Activated CD8-positive, alpha-beta memory T cell treated with anti-CD3 and anti-CD28 coated beads for 48 hours (primary cell): ENCODE results near the gene EIF6.
"Not testable (repeated sequence)": the region's sequence is repeated elsewhere in the genome, so short reads cannot be mapped to it uniquely, and the experiment has no call there.

Experiments
- DNase-seq, 3 experiments: peaks; one replicate each; pipeline ENCODE4 v3.0.0-alpha.2; 2020; ENCODE audit warnings: low read depth in 2 of 3, low spot score in 2 of 3

Gene EIF6

GRCh38 chr20:35262731-35263531 lies 21.6 kb downstream of the EIF6 start:
- not testable (repeated sequence) for DNase-seq

- not testable (repeated sequence) for DNase-seq
Observed at GRCh38 chr20:35262321-35262720, 22.3 kb downstream of the EIF6 start.

GRCh38 chr20:35260426-35260825 lies 24.1 kb downstream of the EIF6 start:
- DNase-seq, result no peak

GRCh38 chr20:35257175-35257909 lies 27.2 kb downstream of the EIF6 start:
- no peak for DNase-seq

DNA sequence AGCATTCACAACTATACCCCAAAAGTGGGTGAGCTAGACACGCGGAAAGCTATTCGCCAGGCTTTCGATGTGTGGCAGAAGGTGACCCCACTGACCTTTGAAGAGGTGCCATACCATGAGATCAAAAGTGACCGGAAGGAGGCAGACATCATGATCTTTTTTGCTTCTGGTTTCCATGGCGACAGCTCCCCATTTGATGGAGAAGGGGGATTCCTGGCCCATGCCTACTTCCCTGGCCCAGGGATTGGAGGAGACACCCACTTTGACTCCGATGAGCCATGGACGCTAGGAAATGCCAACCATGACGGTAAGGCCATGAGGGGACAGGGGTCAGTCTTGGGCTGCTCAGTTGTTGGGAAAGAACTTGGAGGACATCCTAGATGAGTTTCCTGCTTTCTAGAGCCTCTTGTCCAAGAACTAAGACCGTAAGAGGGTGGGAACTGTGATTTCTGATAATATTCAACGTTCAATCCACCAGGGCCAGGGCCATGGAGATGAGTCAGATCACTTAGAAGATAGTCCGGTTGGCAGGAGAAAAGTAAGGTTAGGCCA lies 30.0 kb downstream of the EIF6 start:
- no peak for DNase-seq

DNA sequence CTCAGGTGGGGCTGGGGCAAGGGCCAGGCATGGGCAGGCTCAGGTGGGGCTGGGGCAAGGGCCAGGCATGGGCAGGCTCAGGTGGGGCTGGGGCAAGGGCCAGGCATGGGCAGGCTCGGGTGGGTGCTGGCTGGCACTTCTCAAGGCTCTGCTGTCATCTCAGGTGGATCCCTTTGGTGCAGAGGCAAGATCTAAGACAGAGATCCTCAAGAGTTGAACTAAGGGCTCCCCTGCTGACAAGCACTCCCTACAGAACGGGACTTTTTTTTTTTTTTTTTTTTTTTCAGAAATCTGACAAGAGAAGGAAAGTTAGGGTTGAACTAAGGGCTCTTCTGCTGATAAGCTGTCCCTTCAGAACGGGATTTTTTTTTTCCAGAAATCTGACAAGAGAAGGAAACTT lies 31.6 kb downstream of the EIF6 start:
- no peak for DNase-seq

DNA sequence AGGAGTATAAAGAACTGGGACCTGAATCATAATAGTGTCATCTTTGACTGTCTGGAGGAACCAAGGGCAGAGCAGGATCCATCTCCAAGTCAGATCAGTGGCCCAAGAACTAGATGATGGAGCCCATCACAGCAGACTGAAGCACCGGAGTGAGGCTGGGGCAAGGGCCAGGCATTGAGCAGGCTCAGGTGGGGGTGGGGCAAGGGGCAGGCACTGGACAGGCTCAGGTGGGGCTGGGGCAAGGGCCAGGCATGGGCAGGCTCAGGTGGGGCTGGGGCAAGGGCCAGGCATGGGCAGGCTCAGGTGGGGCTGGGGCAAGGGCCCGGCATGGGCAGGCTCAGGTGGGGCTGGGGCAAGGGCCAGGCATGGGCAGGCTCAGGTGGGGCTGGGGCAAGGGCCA lies 32.0 kb downstream of the EIF6 start:
- DNase-seq, result not testable (repeated sequence)

- no peak for DNase-seq
Observed at GRCh38 chr20:35252037-35252461, 32.5 kb downstream of the EIF6 start.

- no peak for DNase-seq
Observed at GRCh38 chr20:35251613-35251940, 33.0 kb downstream of the EIF6 start.

GRCh38 chr20:35248641-35249475 lies 35.7 kb downstream of the EIF6 start:
- no peak for DNase-seq

DNA sequence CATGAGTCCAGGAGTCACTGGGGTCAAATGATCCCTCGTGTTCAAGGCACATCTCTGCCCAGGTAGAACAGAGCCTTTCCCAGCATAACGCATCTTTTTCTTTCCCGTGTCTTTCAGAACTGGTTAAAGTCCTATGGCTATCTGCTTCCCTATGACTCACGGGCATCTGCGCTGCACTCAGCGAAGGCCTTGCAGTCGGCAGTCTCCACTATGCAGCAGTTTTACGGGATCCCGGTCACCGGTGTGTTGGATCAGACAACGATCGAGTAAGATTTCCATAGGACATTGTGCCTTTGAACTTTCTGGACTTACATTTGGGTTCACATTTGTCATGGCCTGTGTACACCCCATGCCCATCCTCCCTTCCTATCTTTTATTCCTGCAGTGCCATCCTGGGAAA lies 37.8 kb downstream of the EIF6 start:
- DNase-seq, result no peak

- DNase-seq, result no peak
Observed at GRCh38 chr20:35243986-35244385, 40.6 kb downstream of the EIF6 start.

- no peak for DNase-seq
Observed at GRCh38 chr20:35243317-35243716, 41.3 kb downstream of the EIF6 start.

GRCh38 chr20:35240811-35241293 lies 43.7 kb downstream of the EIF6 start:
- DNase-seq, result no peak

- DNase-seq, result no peak
Observed at GRCh38 chr20:35240083-35240810, 44.3 kb downstream of the EIF6 start.

DNA sequence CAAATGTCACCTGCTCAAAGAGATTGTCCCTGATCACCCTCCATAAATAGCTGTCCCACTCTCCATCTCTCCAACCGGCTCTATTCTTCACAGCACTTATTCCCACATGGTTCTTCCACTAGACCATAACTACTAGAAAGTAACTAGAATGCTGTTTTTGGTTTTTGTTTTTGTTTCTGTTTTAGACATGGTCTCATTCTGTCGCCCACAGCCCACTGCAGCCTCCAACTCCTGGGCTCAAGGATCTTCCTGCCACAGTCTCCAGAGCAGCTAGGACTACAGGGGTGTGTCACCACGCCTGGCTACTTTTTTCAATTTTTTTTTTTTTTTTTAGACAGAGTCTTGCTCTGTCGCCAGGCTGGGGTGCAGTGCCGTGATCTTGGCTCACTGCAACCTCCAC lies 45.8 kb downstream of the EIF6 start:
- DNase-seq, result no peak

GRCh38 chr20:35238170-35238569 lies 46.4 kb downstream of the EIF6 start:
- no peak for DNase-seq

DNA sequence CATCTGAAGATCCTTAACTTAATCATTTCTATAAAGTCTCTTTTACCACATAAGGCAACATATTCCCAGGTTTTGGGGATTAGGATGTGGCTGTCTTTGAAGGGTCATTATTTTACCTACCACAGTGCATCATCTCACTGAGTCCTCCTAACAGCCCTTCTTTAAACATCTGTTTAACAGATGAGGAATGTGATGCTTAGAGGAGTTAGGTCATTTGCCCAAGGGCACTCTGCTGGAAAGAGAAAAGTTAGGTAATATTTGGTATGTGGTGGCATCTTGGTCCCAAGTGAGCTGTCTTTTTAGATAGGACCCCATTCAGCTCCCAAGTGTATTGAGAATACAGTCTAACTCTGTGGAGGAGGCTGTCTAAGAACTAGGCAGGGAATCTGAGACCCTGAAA lies 47.1 kb downstream of the EIF6 start:
- DNase-seq, result no peak

- DNase-seq, result no peak
Observed at GRCh38 chr20:35235881-35236280, 48.7 kb downstream of the EIF6 start.

GRCh38 chr20:35232575-35232974 lies 52.0 kb downstream of the EIF6 start:
- DNase-seq, result no peak
